ENCODE data around the gene CDK5RAP2. TPM values are rescaled to one million over a fixed set of nuclear protein-coding genes. Genes with fewer than 3 reads are reported as not detected.
A peak's percentile ranks its signal among the peaks of the same experiment; 100 is the strongest.

CDK5RAP2 gene
- polyA plus RNA-seq, 4 donors = 15.7 to 49.3 (median 18.9) TPM

DNA sequence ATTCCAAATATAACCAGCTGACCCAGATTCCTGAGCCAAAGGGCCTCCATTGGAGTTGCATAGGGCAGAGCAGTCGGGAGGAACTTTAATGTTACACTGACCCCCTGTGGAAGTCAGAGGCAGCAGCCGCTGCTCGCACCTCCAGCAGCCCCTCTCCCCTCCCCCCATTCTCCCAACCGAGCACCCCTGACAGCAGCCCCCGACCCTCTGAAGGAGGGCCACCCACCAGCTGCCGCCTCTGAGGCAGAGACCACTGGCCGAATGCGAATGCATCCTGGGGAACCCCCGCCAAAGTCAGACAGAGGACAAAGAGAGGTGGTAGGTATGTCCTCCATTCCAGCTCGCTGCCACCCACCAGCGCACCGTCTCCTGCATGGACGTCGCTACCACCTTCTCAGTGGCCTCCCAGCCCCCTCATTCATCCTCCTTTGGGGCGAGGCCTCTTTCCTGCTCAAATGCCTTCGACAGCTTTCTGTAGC, 231.0 kb downstream of the CDK5RAP2 start:
- WGBS, 3 donors = 24 to 35% (median 34%) methylated on average over 16 of the region's 16 CpGs
- no peak for FAIRE-seq

GRCh38 chr9:120345379-120345778, 234.6 kb downstream of the CDK5RAP2 start:
- no peak for FAIRE-seq
- Histone ChIP-seq H3K27me3 (ENCODE audit: control insufficient read depth in 3 of 3, insufficient read depth in 3 of 3, low read length in 3 of 3) (peaks cover 0 to 5% (median 0%) of the 10 kb centered on the region in 3 donors), H3K4me1 (ENCODE audit: control insufficient read depth in 3 of 3, insufficient read depth in 2 of 3, low read depth in 1 of 3, low read length in 2 of 3) (no peaks in the 10 kb centered on the region), H3K27ac (ENCODE audit: low read depth in 1 of 3, low read length in 2 of 3) (no peak overlapping the region), H3K9me3 (ENCODE audit: control insufficient read depth in 2 of 2, insufficient read depth in 1 of 2, low read depth in 1 of 2, low read length in 1 of 2) (no peaks in the 10 kb centered on the region), H3K4me3 (ENCODE audit: low read depth in 1 of 3, low read length in 3 of 3) (no peak overlapping the region), H3K36me3 (ENCODE audit: control insufficient read depth in 3 of 3, insufficient read depth in 2 of 3, low read depth in 1 of 3, low read length in 3 of 3) (no peaks in the 10 kb centered on the region)
- DNase-seq = no peak
- WGBS, 3 donors = 69 to 82% (median 73%) methylated on average over 2 of the region's 2 CpGs

More for the DNA sequence above, 231.0 kb downstream of the CDK5RAP2 start:
- peak; percentile 8 to 41 for DNase-seq
- Histone ChIP-seq H3K27me3 (ENCODE audit: control insufficient read depth in 3 of 3, insufficient read depth in 3 of 3, low read length in 3 of 3) (peaks cover 0 to 5% (median 0%) of the 10 kb centered on the region in 3 donors), H3K4me1 (ENCODE audit: control insufficient read depth in 3 of 3, insufficient read depth in 2 of 3, low read depth in 1 of 3, low read length in 2 of 3) (no peaks in the 10 kb centered on the region), H3K36me3 (ENCODE audit: control insufficient read depth in 3 of 3, insufficient read depth in 2 of 3, low read depth in 1 of 3, low read length in 3 of 3) (no peaks in the 10 kb centered on the region), H3K4me3 (ENCODE audit: low read depth in 1 of 3, low read length in 3 of 3) (no peak overlapping the region), H3K9me3 (ENCODE audit: control insufficient read depth in 2 of 2, insufficient read depth in 1 of 2, low read depth in 1 of 2, low read length in 1 of 2) (no peaks in the 10 kb centered on the region), H3K27ac (ENCODE audit: low read depth in 1 of 3, low read length in 2 of 3) (no peak overlapping the region)

DNA sequence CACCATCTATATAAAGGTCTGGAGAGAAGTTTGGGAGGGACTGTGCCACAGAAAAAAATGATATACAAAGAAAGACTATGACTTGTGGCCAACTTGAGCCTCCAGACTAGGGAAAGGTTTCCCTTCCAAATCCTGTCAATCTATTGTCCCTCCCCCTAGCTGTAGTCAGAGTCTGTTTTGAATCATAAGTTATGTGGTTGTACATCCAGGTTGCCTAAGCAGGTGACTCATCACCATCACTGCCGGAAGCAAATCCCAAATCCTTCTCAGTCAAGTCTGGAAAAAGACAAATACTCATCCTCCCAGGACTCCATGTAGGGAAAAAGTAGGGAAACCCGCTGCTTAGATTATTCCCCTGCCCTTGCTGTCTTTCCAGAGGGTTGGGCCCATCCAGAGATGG, 235.7 kb downstream of the CDK5RAP2 start:
- WGBS, 3 donors = 77 to 82% (median 79%) methylated on average over 2 of the region's 2 CpGs
- Histone ChIP-seq H3K36me3 (ENCODE audit: control insufficient read depth in 3 of 3, insufficient read depth in 2 of 3, low read depth in 1 of 3, low read length in 3 of 3) (no peaks in the 10 kb centered on the region), H3K4me1 (ENCODE audit: control insufficient read depth in 3 of 3, insufficient read depth in 2 of 3, low read depth in 1 of 3, low read length in 2 of 3) (no peaks in the 10 kb centered on the region), H3K9me3 (ENCODE audit: control insufficient read depth in 2 of 2, insufficient read depth in 1 of 2, low read depth in 1 of 2, low read length in 1 of 2) (no peaks in the 10 kb centered on the region), H3K27ac (ENCODE audit: low read depth in 1 of 3, low read length in 2 of 3) (no peak overlapping the region), H3K4me3 (ENCODE audit: low read depth in 1 of 3, low read length in 3 of 3) (no peak overlapping the region), H3K27me3 (ENCODE audit: control insufficient read depth in 3 of 3, insufficient read depth in 3 of 3, low read length in 3 of 3) (peaks cover 0 to 3% (median 0%) of the 10 kb centered on the region in 3 donors)
- no peak for FAIRE-seq
- DNase-seq = no peak

GRCh38 chr9:120343416-120343815, 236.6 kb downstream of the CDK5RAP2 start:
- no peaks in the 10 kb centered on the region for H3K9me3 ChIP-seq (ENCODE audit: control insufficient read depth in 2 of 2, insufficient read depth in 1 of 2, low read depth in 1 of 2, low read length in 1 of 2)
- H3K27ac ChIP-seq (ENCODE audit: low read depth in 1 of 3, low read length in 2 of 3) = no peak overlapping the region
- FAIRE-seq (no peak), DNase-seq (no peak)
- H3K27me3 ChIP-seq (ENCODE audit: control insufficient read depth in 3 of 3, insufficient read depth in 3 of 3, low read length in 3 of 3) = no peaks in the 10 kb centered on the region
- no peaks in the 10 kb centered on the region for H3K36me3 ChIP-seq (ENCODE audit: control insufficient read depth in 3 of 3, insufficient read depth in 2 of 3, low read depth in 1 of 3, low read length in 3 of 3)
- WGBS, 3 donors = 78 to 94% (median 93%) methylated on average over 2 of the region's 2 CpGs
- no peaks in the 10 kb centered on the region for H3K4me1 ChIP-seq (ENCODE audit: control insufficient read depth in 3 of 3, insufficient read depth in 2 of 3, low read depth in 1 of 3, low read length in 2 of 3)
- H3K4me3 ChIP-seq (ENCODE audit: low read depth in 1 of 3, low read length in 3 of 3) = no peak overlapping the region

Other genes with a start within 250 kb of the CDK5RAP2 start
- 10 to 100 TPM in 1 of 4 donors, 1 to 10 TPM in 3; 3.0 to 21.7 (median 5.1) TPM for gene MEGF9, start 134.3 kb upstream of the CDK5RAP2 start, polyA plus RNA-seq
- gene FBXW2, start 213.2 kb upstream of the CDK5RAP2 start, polyA plus RNA-seq = 10 to 100 TPM in 2 of 4 donors, 1 to 10 TPM in 2; 6.2 to 45.4 (median 13.1) TPM